Lung microvascular endothelial cell (primary cell): ENCODE results near the gene NPW. TPM values are rescaled to one million over a fixed set of nuclear protein-coding genes. Genes with fewer than 3 reads are reported as not detected.

Experiments used
- DNase-seq, 2 donors: peaks; one replicate each; pipeline versions ENCODE4 v3.0.0 to v3.0.0-alpha.2; 2010; ENCODE audit warnings: low read depth in 2 of 2
- total RNA-seq: library from RNA; depleted of rRNA; stranded (reverse); fragments of >200 nt; gene quantifications from 2 replicates; pipeline ENCODE4 v1.2.1, GENCODE V29; 2014

NPW gene
- total RNA-seq, 1 donor from 2014 or later, result 0.60 TPM

DNA sequence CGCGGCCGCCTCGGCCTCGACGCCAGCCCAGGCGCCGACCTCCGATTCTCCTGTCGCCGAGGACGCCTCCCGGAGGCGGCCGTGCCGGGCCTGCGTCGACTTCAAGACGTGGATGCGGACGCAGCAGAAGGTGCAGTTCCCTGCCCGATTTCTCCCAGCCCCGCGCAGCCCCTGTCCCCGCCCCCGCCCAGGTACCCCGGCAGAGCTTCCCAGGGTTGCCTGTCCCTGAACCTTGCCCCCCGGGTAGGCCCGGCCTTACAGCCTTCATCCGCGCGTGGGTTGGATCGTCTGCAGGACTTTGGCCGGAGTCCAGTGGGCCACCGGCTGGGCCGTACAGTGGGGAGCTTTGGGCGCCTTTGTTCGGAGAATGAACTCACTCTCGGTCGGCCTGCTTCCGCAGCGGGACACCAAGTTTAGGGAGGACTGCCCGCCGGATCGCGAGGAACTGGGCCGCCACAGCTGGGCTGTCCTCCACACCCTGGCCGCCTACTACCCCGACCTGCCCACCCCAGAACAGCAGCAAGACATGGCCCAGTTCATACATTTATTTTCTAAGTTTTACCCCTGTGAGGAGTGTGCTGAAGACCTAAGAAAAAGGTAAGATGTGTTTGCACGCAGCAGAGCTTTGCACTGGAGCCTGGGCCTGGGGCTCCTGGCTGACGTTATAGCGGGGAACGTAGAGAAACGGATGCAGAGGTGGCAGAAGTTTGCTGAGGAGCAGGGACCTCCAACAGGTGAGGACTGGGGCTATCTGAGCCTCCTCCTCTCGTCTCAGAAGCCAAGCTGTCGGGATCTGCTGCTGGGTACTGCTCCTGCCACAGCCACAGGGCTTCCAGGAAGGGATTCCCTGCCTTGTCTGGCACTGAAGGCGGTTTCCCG is 35.0 kb upstream of the NPW start:
- peak in 1 of 2 donors; percentile 40 for DNase-seq

DNA sequence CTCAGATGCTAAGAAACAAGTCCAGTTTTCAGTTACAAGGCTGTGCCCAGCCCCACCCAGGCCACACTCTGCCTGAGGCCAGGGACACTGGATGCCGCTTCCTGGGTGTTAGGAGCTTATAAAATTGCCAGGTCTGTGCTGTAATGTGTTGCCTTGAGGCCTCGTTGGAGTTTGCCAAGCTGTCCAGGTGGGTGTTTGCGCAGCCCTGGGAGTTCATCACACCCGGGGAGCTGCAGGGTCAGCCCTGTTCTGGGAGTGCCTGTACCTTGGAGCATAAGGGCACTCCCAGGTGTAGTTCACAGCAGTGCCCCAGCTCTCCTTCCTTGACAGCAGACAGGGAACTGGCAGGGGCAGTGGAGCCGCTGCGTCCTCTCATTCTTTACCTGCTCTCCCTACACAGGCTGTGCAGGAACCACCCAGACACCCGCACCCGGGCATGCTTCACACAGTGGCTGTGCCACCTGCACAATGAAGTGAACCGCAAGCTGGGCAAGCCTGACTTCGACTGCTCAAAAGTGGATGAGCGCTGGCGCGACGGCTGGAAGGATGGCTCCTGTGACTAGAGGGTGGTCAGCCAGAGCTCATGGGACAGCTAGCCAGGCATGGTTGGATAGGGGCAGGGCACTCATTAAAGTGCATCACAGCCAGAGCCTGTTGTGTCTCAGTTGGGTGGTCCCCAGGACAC is 34.0 kb upstream of the NPW start:
- DNase-seq, result no peak

GRCh38 chr16:1987198-1987597 is 32.4 kb upstream of the NPW start:
- DNase-seq, result no peak

DNA sequence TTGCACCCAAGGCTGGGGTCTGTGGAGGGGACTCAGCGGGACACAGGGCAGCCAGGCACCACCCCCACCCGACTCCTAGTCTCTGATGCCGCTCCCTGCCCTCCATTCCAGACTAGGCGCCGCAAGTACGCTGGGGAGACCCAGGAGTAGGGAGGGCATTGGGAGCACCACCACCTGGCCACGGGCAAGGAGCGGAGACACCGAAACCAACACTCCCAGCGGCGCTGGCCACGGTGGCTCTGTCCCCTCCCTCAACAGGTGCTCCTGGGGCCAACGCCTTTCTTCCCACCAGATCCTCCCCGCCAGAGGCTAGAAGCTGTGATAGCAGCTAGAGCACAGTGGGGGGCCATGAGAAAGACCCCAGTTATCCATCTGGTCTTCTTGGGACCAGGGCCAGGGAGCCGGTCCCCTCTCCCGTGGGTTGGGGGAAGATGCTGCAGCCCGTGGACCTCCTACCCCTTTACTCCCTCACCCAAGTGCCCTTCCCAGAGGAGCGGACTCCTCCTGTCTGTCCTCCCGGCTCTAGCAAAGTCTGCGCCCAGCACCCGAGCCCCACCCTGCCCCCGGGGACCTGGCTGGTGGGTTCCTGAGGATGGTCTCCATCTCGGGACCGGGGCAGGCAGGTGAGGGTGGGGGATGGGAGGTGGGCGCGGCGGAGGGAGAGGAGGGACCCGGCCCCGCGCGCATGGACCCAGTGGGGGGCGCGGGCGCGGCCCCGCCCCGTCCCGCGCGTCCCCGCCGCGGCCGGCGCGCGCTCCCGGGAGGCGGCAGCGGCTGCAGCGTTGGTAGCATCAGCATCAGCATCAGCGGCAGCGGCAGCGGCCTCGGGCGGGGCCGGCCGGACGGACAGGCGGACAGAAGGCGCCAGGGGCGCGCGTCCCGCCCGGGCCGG is 30.1 kb upstream of the NPW start, which contains the start of gene SYNGR3:
SYNGR3 (plus strand) TSS at position 762 of the 892 bp plus-strand sequence. CDS start 133 bp downstream, outside the sequence.
- no peak for DNase-seq

DNA sequence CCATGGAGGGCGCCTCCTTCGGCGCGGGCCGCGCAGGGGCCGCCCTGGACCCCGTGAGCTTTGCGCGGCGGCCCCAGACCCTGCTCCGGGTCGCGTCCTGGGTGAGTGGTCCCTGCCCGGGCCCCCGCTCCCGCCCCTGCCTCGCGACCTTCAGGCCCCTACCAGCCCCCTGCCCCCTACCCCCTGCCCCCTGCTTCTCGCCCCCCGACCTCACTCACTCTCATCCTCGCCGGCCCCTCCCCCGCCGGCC is 29.6 kb upstream of the NPW start:
- DNase-seq, result no peak

DNA sequence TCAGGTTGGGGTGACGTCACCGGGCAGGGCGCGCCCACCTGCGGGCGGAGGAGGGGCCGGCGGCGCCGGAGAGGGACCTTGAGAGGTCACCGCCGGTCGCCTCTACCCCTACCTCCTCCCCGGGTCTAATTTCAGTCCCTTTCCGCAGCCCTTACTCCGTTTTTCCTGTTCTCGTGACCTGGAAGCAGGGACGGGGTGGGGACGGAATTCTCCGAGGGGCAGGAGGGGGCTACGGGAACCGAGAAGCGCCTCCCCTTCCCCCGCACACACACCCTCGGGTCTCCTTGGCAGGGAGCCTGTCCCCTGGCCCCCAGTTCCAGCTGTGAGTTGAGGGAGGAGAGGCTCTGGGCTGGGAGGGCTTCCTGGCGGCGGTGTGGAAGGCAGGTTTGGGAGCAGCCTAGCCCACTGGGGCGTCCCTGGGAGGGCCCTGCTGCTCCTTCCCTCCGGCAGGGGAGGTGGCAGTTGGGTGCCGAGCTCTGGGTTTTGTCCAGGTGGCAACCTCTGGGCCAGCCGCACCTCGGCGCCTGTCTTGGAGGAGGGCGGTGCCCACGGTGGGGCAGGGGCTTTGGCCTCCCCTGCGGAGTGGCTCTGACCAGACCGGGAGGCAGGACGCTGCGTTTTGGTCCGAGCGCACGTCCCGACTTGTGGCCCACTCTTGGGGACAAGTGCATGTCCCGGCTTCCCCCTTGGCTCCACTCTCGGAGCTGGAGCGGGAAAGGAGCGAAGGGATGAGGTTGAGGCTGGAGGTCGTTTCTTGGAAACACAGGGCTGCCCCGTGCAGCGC is 29.0 kb upstream of the NPW start:
- no peak for DNase-seq

DNA sequence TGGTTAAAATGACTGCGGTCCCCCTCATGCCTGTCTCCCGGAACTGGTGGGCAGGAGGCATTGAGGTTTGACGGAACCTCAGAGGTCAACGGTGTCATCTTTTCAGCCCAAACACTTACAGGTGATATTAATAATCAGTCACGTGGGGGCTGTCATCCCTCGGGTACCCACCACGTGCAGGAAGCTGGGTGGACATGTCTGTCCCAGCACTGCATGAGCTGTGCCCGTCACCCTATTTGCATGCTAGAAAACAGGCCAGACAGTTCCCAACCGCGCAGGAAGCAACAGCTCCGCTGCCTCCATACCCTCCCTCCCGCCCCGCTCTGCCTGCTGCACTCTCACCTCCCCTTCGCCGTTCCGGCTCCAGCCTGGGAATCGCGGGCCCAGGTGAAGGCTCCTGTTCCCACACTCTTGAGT is 28.4 kb upstream of the NPW start:
- no peak for DNase-seq

DNA sequence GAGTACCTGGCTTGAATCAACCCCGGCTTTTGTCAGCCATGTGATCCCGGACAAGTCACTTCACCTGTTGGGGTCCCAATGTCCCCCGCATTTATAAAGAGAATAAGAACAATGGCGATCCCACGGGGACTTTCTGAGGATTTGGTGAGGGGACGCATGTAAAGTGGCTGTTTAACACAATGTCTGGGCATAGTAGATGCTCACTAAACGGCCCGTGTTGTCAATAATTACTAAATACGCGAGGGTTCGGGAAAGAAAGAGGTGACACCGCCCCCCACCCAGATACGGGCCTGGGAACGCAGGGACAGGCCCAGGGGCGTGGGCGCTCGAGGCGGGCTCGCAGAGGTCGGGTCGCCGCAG is 28.0 kb upstream of the NPW start:
- no peak for DNase-seq

GRCh38 chr16:1991948-1992703 is 27.5 kb upstream of the NPW start:
- DNase-seq, result peak; percentile 91 to 96

GRCh38 chr16:1992704-1993317 is 26.8 kb upstream of the NPW start:
- no peak for DNase-seq

GRCh38 chr16:1993731-1994131 is 25.9 kb upstream of the NPW start:
- no peak for DNase-seq

- no peak for DNase-seq
These were observed 21.9 kb upstream of the NPW start for GRCh38 chr16:1997494-1998359.

- no peak for DNase-seq
These were observed 21.2 kb upstream of the NPW start for GRCh38 chr16:1998360-1998835.

- DNase-seq, result no peak
These were observed 20.5 kb upstream of the NPW start for GRCh38 chr16:1998852-1999801.

DNA sequence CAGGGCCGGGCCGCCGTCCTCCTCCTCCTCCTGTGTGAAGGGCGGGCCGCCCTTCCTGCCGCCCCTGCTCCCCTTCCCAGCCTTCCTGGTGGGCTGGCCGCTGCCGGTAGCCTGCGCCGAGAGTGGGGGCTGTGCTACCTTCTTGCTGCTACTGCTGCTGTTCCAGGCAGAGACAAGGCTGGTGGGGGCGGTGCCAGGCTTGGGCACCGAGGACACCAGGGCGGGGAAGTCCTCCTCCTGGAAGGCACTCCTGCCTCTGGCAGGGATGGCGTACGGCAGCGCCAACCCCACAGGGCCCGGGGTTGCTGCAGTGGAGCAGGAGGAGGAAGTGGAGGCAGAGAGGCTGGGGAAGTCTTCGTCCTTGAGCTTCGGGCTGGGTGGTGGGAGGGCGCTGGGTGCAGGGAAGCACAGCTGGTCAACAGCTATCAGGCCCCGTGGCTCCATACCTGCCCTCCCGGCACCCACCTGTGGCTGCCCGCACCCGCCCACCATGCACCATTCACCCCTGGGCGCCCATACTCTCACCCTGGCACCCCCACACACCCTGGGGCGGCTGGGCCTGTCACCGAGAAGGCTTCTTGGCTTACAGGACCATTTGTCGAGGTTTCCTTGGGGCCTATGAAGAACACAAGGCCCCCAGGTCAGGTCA is 19.6 kb upstream of the NPW start:
- no peak for DNase-seq

- DNase-seq, result no peak
These were observed 18.6 kb upstream of the NPW start for GRCh38 chr16:2001035-2001434.
